NB4 (cell line): ENCODE data around the gene CSNK2A1.

Source experiments
- DNase-seq: peaks from one replicate; pipeline ENCODE4 v3.0.0; 2010; ENCODE audit warnings: low read depth
- H3K4me3 ChIP-seq: one replicate; pipeline ENCODE4 v1.5.1; 2011; ENCODE audit warnings: mild to moderate bottlenecking, low read depth, low read length, moderate library complexity
- MAX ChIP-seq: IDR thresholded peaks from 2 replicates; pipeline ENCODE4 v1.6.1; 2011; ENCODE audit warnings: low read depth, low read length
- MYC ChIP-seq: IDR thresholded peaks from 2 replicates; pipeline ENCODE4 v1.6.1; 2011; ENCODE audit warnings: low read depth, low read length
- POLR2A ChIP-seq: IDR thresholded peaks from 2 replicates; pipeline ENCODE4 v1.6.1; 2011; ENCODE audit warnings: mild to moderate bottlenecking; ENCODE audit not compliant: insufficient read length; ENCODE audit errors: extremely low read depth
- TF ChIP-seq, protein P1 (sequence below): IDR thresholded peaks from one replicate; pipeline ENCODE4 v1.5.1; 2012; ENCODE audit warnings: low read depth, low read length

CSNK2A1 gene

GRCh38 chr20:432677-433299, 110.8 kb downstream of the CSNK2A1 start:
- DNase-seq: no peak
- TF ChIP-seq MAX: no peak
- no peak overlapping the region for H3K4me3 ChIP-seq

- DNase-seq: no peak
- H3K4me3 ChIP-seq: no peak overlapping the region
- no peak for TF ChIP-seq POLR2A
- TF ChIP-seq, protein P1, sequence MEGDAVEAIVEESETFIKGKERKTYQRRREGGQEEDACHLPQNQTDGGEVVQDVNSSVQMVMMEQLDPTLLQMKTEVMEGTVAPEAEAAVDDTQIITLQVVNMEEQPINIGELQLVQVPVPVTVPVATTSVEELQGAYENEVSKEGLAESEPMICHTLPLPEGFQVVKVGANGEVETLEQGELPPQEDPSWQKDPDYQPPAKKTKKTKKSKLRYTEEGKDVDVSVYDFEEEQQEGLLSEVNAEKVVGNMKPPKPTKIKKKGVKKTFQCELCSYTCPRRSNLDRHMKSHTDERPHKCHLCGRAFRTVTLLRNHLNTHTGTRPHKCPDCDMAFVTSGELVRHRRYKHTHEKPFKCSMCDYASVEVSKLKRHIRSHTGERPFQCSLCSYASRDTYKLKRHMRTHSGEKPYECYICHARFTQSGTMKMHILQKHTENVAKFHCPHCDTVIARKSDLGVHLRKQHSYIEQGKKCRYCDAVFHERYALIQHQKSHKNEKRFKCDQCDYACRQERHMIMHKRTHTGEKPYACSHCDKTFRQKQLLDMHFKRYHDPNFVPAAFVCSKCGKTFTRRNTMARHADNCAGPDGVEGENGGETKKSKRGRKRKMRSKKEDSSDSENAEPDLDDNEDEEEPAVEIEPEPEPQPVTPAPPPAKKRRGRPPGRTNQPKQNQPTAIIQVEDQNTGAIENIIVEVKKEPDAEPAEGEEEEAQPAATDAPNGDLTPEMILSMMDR: no peak
- TF ChIP-seq MYC: no peak
- no peak for TF ChIP-seq MAX
These were observed 111.4 kb downstream of the CSNK2A1 start for GRCh38 chr20:432208-432607.

DNA sequence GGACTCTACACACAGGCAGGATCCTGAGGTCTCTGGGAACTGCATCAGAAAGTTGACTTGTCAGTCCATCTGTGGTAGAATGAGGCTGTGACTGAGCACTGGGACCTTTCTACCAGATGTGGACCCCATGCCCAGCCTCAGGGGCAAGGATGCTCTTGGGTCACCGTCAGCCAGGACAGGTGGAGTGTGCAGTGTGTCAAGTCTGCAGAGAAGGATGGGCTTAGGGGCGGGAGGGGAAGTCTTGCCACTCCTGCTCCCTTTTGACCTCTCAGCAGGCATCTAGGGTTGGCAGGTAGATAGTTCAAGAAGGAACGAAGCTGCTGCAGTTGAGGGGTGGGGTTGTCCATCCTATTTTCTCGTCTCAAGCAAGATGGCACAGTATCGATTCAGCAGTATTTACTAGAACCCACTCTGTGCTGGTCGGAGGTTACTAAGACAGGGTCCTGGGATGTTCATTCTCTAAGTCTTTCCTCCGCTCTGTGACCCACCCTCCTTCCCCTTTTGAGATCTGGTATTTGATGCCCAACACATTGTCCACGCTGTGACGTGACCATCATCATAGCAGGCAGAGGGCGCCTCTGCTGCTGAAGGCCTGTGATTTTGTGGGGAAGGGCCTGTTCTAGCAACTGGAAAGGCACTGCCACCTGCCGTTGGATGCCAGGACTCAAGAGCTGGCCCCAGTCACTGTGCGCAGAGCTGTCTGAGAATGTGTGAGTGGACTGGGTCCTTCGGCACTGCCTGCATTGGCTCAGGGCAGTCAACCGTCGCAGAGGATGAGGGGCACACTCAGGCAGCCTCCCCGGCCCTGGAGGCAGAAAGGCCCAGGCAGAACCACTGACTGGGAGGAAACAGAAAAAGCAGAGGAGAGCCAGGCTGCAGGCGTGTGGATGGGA, 112.3 kb downstream of the CSNK2A1 start:
- DNase-seq: peak; percentile 86
- no peak overlapping the region for H3K4me3 ChIP-seq
- TF ChIP-seq POLR2A (no peak), MAX (peak; percentile 69), MYC (peak; percentile 40)
- TF ChIP-seq, protein P1: peak; percentile 85

- TF ChIP-seq, protein P1: no peak
- TF ChIP-seq POLR2A: no peak
- TF ChIP-seq MYC: no peak
- TF ChIP-seq MAX: no peak
- DNase-seq: no peak
These were observed 113.2 kb downstream of the CSNK2A1 start for GRCh38 chr20:430091-430999.

GRCh38 chr20:428658-429200, 114.9 kb downstream of the CSNK2A1 start:
- no peak overlapping the region for H3K4me3 ChIP-seq
- TF ChIP-seq MYC (no peak), POLR2A (no peak), MAX (no peak)
- TF ChIP-seq, protein P1: no peak
- DNase-seq: no peak

More at GRCh38 chr20:430091-430999, 113.2 kb downstream of the CSNK2A1 start:
- H3K4me3 ChIP-seq: no peak overlapping the region
